Motor neuron (in vitro differentiated cells): ENCODE measurements around the gene NEGR1. TPM values are rescaled to one million over a fixed set of nuclear protein-coding genes. Genes with fewer than 3 reads are reported as not detected.
"Not testable (repeated sequence)": the region's sequence is repeated elsewhere in the genome, so short reads cannot be mapped to it uniquely, and the experiment has no call there.

ENCODE experiments used
- ATAC-seq, 8 experiments: fragments of 200-7000 bp; cut with Tn5 transposase; replicated peaks in 6 of 8; 2 replicates each; pipeline ENCODE4 v1.8.0; 2021; ENCODE audit warnings: mild to moderate bottlenecking in 8 of 8, moderate library complexity in 8 of 8
- H3K27ac ChIP-seq, 2 donors: fragments of 250-450 bp; sonication (Bioruptor Pico); 2 replicates each; pipeline ENCODE4 v1.9.0; 2021; ENCODE audit warnings: antibody characterized with exemption in 2 of 2, mild to moderate bottlenecking in 2 of 2, moderate library complexity in 1 of 2
- H3K4me1 ChIP-seq, 2 donors: fragments of 250-450 bp; sonication (Bioruptor Pico); replicated peaks in 1 of 2; 2 replicates each; pipeline ENCODE4 v1.6.1; 2021; ENCODE audit warnings: antibody characterized with exemption in 2 of 2, mild to moderate bottlenecking in 2 of 2, moderate library complexity in 1 of 2
- H3K4me3 ChIP-seq, 5 donors: fragments of 250-450 bp; sonication (Bioruptor Pico); 2 replicates each; pipeline ENCODE4 v1.9.0; 2021; ENCODE audit warnings: antibody characterized with exemption in 5 of 5, mild to moderate bottlenecking in 5 of 5, moderate library complexity in 4 of 5
- WGBS, 10 experiments: fragments of 450-650 bp; shearing (Covaris generic); methylation state at CpG; one replicate each; pipeline ENCODE4 v1.0.0; 2022; 5-methylcytosine and 5-hydroxymethylcytosine counted together
- in situ Hi-C, 9 experiments: fragments of 400-800 bp; cut with MboI; loops; one replicate each; pipeline ENCODE4 v1.15.0; 2021; ENCODE audit warnings: low sequenced_read_pairs in 9 of 9, low pct_unique_long_range_greater_than_20kb in 2 of 9; ENCODE audit not compliant: unreplicated experiment in 9 of 9
- total RNA-seq, 8 experiments: library from RNA; unstranded; fragments of 300-600 nt; gene quantifications; 2 replicates each; pipeline versions ENCODE4 v1.2.3 to v1.2.4, GENCODE V29; 2022

NEGR1 gene
- total RNA-seq, 8 experiments from 2014 or later: 0.63 to 40.6 (median 15.1) TPM

DNA sequence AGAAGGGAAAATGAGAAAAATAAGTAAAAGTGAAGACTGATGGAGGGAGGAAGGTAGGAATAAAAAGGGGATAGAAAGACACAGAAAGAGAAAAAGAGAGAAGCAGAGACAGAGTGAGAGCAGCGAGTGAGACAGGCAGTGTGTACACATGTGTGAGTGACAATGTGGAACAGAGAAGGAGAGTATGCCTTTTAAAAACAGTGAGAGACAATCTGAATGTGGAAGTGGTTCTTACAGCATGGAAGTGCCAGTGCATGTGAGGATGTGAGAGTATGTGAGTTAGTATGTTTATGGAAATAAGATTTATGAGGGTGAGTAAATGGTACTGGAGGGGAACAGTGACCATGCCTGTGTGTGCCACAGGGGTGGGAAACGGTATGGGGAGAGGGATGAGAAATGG lies 1.2 kb downstream of the NEGR1 start:
- Histone ChIP-seq H3K4me3 (peak overlapping the region; percentile 56 to 76 (median 66)), H3K4me1 (peaks cover 7 to 14% of the 10 kb centered on the region in 2 donors), H3K27ac (no peak overlapping the region)
- in situ Hi-C loops: no loop called here
- no peak for ATAC-seq
- WGBS, 10 experiments: 0 to 41% (median 17%) methylated on average over 1 to 2 of the region's 2 CpGs

DNA sequence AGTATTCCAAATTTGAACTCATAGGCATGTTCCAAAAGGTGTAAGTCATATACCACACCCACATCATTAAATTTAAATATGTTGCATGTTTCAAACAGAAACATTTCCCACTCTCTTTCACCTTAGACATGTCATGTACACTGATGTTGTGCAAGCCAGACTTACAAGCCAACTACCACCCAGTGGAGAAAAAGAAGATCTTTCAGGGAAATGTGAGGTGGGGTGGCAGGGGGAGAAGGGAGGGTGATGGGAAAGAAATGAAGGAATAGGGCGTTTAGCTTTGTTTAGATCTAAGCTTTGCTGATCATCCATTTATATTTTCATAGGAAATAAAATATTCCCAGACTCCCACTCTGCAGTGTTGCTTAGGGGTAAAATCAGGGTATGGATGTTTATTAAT lies 1.6 kb downstream of the NEGR1 start:
- no peak overlapping the region for H3K27ac ChIP-seq
- peak overlapping the region; percentile 56 to 76 (median 66) for H3K4me3 ChIP-seq
- ATAC-seq: no peak
- peaks cover 7 to 10% of the 10 kb centered on the region in 2 donors for H3K4me1 ChIP-seq
- 0 to 57% (median 23%) methylated on average over 1 of the region's 1 CpG; no CpG with 5 or more reads in 2 of the 10 experiments for WGBS, 10 experiments
- in situ Hi-C loops: no loop called here

DNA sequence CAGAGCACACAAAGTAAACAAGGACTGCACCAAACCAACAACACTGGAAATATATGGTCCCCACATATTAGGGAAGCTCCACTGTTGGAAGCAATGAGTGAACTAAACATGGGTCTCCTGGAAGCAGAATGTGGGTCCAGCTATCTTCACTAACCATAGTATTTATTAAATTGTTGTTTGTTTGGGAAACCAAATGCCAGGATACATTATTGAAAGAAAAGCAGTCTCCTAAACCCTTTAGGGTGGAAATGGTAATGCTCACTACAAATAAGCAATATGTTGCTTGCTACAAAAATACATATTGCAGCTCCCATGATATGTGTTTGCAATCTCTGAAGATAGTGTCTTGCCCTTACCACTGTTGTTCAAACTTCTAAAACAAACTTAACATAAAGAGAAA lies 2.2 kb downstream of the NEGR1 start:
- ATAC-seq: no peak
- H3K27ac ChIP-seq: no peak overlapping the region
- peak overlapping the region in 4 of 5 donors; percentile 4 to 76 (median 40) for H3K4me3 ChIP-seq
- in situ Hi-C loops: no loop called here
- peaks cover 2 to 7% of the 10 kb centered on the region in 2 donors for H3K4me1 ChIP-seq

DNA sequence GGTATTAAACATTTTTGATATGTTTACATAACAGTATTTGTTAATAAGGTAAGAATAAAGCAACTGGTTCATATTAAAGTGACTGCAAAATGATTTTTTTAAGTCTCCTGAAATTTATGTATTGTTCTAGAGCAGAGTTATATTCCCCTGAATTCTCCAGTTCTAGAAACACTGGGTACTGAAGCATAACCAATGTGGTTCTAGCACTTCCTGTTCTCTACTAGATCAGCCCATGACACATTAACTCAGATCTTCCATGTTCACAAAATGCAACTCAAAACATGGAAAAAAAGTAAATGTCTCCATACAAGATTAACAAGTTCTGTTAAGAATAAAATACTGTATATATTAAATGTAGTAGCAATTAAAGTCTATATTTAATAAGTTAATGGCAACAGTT lies 3.9 kb downstream of the NEGR1 start:
- H3K4me1 ChIP-seq: peaks cover 0 to 7% of the 10 kb centered on the region in 2 donors
- in situ Hi-C loops: no loop called here
- ATAC-seq: no peak
- no peak overlapping the region for H3K4me3 ChIP-seq
- no peak overlapping the region for H3K27ac ChIP-seq

DNA sequence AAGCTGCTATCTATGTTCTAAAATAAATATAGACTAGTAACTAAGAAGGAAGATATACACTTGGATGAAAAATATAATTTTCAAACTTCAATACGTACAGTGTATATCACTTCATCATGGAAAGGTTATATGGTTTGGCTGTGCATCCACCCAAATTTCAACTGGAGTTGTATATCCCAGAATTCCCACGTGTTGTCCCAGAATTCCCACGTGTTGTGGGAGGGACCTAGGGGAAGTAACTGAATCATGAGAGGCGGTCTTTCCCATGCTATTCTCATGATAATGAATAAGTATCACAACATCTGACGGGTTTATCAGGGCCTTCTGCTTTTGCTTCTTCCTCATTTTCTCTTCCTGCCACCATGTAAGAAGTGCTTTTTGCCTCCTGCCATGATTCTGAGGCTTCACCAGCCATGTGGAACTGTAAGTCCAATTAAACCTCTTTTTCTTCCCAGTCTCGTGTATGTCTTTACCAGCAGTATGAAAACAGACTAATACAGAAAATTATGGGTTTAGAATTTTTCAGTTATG lies 10.7 kb downstream of the NEGR1 start:
- no peak overlapping the region for H3K27ac ChIP-seq
- 68 to 100% (median 86%) methylated on average over 1 to 6 of the region's 6 CpGs; no CpG with 5 or more reads in 1 of the 10 experiments for WGBS, 10 experiments
- H3K4me1 ChIP-seq: no peaks in the 10 kb centered on the region
- ATAC-seq: no peak
- no peak overlapping the region for H3K4me3 ChIP-seq
- in situ Hi-C loops: no loop called here

DNA sequence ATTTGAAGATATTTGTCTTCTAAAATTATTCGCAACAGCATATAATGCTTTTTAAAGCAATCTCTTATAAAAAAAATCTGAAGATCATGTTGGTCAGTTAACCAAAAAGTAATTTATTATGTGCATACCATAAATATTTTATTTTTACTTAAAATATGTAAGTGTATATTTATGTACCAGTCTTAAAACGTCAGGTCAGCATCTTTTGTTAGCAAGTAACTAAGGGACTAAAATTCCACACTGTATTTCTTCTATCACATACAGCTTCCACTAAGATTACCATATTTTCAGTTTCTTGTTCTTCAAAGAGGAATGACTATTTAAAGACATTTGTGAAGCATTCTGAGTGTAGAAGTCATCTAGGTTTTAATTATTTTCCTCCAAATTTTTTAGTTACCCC lies 19.6 kb downstream of the NEGR1 start:
- ATAC-seq: no peak
- no peak overlapping the region for H3K27ac ChIP-seq
- H3K4me1 ChIP-seq: no peaks in the 10 kb centered on the region
- in situ Hi-C loops: no loop called here
- no peak overlapping the region for H3K4me3 ChIP-seq
- 50 to 100% (median 89%) methylated on average over 1 to 2 of the region's 2 CpGs; no CpG with 5 or more reads in 1 of the 10 experiments for WGBS, 10 experiments

DNA sequence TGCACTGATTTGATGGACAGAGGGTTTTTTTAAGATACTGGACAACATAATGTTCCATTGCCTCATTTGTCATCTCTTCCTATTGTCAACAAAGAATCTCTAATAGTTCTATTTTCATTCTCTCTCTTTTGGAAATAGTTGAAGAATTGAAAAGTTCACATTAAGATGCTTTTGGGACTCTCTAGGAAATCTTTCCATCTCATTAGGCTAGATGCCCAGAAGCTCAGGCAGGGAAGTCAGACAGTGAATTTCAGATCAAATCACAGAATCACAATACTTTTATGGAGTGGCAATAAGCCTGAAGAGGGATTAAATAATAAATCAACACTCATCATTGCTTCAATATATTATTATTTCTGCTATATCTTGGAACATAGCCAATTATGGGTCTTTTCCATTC lies 29.2 kb downstream of the NEGR1 start:
- Histone ChIP-seq H3K27ac (no peak overlapping the region), H3K4me1 (no peaks in the 10 kb centered on the region), H3K4me3 (no peak overlapping the region)
- in situ Hi-C loops: no loop called here
- ATAC-seq: no peak

DNA sequence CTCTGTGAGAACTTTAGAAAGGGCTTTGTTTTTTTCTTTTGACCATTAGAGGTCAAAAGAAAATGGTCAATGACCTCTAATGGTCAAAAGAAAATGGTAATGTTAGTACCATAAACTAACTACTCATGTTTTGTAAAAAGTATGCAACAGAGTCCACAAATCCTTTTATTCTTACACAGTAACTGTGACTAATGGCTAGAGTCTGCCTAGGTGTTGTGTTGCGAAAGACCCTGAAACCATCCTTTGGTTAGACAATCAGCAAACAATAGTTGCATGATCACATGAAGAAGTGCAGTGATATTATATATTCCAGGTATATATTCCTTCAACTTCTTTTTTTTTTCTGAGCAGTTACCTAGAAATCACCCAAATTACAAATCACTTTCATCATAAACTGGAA lies 40.9 kb downstream of the NEGR1 start:
- Histone ChIP-seq H3K4me3 (no peak overlapping the region), H3K27ac (no peak overlapping the region), H3K4me1 (no peaks in the 10 kb centered on the region)
- ATAC-seq: no peak
- whole genome bisulfite sequencing, 10 experiments: 82 to 100% (median 100%) methylated on average over 1 of the region's 1 CpG; no CpG with 5 or more reads in 4 of the 10 experiments
- in situ Hi-C loops: no loop called here

DNA sequence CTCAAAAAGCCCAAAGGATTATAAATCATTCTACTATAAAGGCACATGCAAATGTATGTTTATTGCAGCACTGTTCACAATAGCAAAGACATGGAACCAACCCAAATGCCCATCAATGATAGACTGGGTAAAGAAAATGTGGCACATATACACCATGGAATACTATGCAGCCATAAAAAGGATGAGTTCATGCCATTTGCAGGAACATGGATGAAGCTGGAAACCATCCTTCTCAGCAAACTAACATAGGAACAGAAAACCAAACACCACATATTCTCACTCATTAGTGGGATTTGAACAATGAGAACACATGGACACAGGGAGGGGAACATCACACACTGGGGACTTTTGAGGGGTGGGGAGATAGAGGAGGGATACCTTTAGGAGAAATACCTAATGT lies 46.4 kb downstream of the NEGR1 start:
- H3K4me1 ChIP-seq, in situ Hi-C loops, ATAC-seq, H3K4me3 ChIP-seq, H3K27ac ChIP-seq: not testable (repeated sequence)

DNA sequence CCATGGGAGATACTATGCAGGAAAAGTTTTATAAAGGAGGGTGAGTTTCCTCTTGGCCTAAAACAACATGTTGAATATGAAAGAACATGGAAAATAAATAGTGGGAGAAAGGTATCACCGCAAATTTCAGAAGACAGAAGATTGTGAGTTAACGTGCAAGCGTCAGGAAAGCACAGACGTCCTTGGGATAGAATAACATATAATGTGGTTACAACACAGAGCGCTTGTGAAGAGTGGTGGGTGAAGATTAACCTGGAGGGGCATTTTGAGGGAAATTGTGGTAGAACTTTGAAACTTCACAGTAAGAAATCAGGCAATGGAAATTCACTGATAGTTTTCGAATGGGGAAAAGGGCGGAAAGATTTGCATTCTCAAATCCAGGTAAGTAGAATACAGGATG lies 47.3 kb downstream of the NEGR1 start:
- no peaks in the 10 kb centered on the region for H3K4me1 ChIP-seq
- WGBS, 10 experiments: 69 to 88% (median 81%) methylated on average over 6 to 7 of the region's 7 CpGs
- no peak for ATAC-seq
- in situ Hi-C loops: no loop called here
- no peak overlapping the region for H3K27ac ChIP-seq
- H3K4me3 ChIP-seq: no peak overlapping the region

DNA sequence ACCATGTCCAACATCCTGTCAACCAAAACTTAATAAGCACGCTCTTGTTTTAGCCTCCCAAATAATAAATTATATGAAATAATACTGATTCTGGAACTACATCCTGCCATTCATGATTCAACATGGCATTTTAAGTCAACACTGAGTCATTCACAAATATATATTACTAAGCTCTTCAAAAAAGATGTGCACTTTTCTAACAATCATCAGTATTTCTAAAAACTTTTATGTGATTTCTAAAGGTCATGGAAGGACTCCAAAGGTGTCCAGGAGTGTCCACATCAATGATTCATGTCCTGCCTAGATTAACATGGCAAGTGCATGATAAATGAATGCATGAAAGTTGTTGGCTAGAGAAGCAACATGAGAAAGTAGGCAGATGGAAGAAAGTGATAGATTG lies 51.6 kb downstream of the NEGR1 start:
- Histone ChIP-seq H3K4me3 (no peak overlapping the region), H3K27ac (no peak overlapping the region), H3K4me1 (no peaks in the 10 kb centered on the region)
- in situ Hi-C loops: no loop called here
- ATAC-seq: no peak
- 17 to 100% (median 100%) methylated on average over 1 of the region's 1 CpG; no CpG with 5 or more reads in 4 of the 10 experiments for WGBS, 10 experiments

DNA sequence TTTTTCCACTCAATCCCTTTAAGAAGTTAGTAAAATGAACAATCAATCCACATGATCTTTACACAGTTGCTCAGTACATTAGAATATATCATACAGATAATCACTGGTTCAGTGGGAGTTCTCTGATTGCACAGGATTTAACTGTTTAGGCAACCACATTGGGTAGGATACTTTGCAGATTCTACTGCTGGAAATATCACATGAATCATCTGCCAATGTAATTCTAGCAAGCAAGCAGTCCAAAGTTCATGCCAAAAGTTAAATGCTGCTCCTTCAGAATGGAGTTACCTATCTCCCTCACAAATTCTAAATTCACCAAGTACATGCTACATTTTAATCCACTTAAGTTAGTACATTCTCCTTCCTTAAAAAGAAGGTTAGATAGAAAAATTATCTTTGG lies 52.4 kb downstream of the NEGR1 start:
- H3K4me1 ChIP-seq: no peaks in the 10 kb centered on the region
- ATAC-seq: no peak
- in situ Hi-C loops: no loop called here
- no peak overlapping the region for H3K4me3 ChIP-seq
- no peak overlapping the region for H3K27ac ChIP-seq

DNA sequence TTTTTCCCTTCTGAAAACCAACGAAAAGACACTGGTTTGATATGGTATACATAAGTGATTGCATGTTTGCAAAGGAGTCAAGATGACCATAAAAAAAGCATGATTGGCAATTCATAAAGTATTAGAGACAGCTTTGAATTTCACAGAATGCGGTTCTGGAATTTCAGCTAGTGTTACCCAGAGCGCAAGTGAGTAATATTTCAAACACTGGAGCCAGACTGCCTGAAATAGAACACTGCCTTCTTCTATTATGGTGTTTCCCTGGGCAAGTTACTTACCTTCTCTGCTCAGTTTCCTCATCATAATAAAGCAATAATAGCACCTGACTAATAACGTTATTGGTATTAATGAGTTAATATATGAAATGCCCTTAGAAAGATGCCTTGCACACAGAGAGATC lies 54.7 kb downstream of the NEGR1 start:
- H3K4me3 ChIP-seq: no peak overlapping the region
- H3K27ac ChIP-seq: no peak overlapping the region
- in situ Hi-C loops: no loop called here
- no peaks in the 10 kb centered on the region for H3K4me1 ChIP-seq
- WGBS, 10 experiments: 80 to 100% (median 89%) methylated on average over 1 to 4 of the region's 4 CpGs
- ATAC-seq: no peak

DNA sequence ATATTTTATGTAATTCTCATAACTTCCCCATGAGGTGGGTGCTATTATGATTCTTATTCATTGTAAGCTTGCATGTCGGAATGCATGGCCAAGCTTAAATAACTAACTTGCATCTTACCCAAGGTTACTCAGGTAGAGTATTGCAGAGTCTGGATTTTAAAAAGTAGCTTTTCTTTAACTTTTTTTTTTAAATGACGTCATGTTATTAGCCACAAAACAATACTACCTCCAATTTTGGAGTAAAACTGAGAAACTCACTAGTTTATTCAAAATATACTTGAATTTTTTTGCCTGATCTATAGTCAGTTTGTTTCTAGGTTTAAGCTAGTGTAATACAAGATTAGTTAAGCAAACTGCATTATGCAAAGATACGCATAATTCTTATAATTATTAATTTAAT lies 57.8 kb downstream of the NEGR1 start:
- Histone ChIP-seq H3K4me3 (no peak overlapping the region), H3K27ac (no peak overlapping the region), H3K4me1 (no peaks in the 10 kb centered on the region)
- in situ Hi-C loops: no loop called here
- no peak for ATAC-seq
- 79 to 100% (median 87%) methylated on average over 2 to 3 of the region's 3 CpGs for WGBS, 10 experiments

DNA sequence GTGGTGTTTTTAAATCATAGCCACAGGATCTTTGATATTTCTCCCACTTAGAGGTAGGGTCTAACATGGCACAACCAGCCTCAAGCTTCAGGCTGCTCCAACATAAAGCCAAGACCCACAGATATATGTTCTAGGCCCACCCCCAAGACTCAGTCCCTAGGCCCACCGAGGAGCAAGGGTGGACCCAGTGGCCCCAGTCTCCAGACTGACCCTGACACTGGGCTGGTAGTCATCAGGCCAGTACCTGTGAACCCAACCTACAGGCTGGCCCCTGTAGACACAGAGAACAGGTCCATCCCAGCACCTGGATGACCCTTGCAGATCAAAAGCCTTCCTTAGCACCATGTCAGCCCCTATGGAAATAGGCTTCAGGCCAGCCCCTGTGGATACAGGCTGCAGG lies 60.5 kb downstream of the NEGR1 start:
- Histone ChIP-seq H3K4me1 (no peaks in the 10 kb centered on the region), H3K27ac (no peak overlapping the region), H3K4me3 (no peak overlapping the region)
- ATAC-seq: no peak
- in situ Hi-C loops: no loop called here
- 60 to 100% (median 80%) methylated on average over 1 of the region's 1 CpG; no CpG with 5 or more reads in 7 of the 10 experiments for WGBS, 10 experiments
